T-helper 2 cell (primary cell): Measurements from ENCODE around the gene SPP1.
A peak's percentile ranks its signal among the peaks of the same experiment; 100 is the strongest.
"Not testable (repeated sequence)": the region's sequence is repeated elsewhere in the genome, so short reads cannot be mapped to it uniquely, and the experiment has no call there.

Experiments used
- DNase-seq, 5 experiments: peaks; one replicate each; pipeline versions ENCODE4 v3.0.0 to v3.0.0-alpha.2; 2012 to 2022
- total RNA-seq, 2 donors: gene quantifications; one replicate each; lab custom pipeline; 2026; lab: John Stamatoyannopoulos, UW

The SPP1 gene
- 0 to 0.13 reads per million in 2 donors for total RNA-seq

DNA sequence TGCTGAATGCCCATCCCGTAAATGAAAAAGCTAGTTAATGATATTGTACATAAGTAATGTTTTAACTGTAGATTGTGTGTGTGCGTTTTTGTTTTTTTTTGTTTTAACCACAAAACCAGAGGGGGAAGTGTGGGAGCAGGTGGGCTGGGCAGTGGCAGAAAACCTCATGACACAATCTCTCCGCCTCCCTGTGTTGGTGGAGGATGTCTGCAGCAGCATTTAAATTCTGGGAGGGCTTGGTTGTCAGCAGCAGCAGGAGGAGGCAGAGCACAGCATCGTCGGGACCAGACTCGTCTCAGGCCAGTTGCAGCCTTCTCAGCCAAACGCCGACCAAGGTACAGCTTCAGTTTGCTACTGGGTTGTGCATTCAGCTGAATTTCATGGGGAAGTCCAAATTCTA is at the start of gene SPP1:
SPP1 (plus strand) TSS at position 249 of the 400 bp plus-strand sequence. CDS start 1,182 bp downstream, outside the sequence.
- peak in 2 of 5 experiments; percentile 3 to 52 for DNase-seq

DNA sequence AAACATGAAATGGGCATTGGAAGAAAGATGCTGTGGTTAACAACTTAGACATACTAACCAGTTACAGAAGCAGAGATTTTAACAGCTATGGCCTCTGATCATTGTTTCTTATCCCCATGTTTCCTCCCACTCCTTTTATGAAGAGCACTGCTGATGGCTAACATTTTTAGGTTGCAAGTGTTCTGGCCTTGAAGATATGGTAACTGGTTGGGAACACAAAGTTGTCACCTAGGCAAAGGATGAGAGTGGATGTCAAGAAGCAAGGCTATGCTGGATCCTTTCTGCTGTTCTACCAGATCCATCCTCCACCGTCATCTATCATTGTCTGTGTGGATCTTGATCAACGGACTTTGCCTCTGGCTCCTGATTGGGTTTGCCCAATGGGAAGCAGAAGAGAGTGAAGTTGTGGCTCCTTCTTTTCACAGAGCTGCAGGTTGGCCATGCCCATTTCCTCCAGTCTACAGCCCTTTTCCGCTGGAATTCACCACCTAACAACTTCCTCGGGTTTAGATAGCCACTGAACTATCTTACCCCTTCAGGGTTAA is 48.9 kb upstream of the SPP1 start:
- no peak for DNase-seq

DNA sequence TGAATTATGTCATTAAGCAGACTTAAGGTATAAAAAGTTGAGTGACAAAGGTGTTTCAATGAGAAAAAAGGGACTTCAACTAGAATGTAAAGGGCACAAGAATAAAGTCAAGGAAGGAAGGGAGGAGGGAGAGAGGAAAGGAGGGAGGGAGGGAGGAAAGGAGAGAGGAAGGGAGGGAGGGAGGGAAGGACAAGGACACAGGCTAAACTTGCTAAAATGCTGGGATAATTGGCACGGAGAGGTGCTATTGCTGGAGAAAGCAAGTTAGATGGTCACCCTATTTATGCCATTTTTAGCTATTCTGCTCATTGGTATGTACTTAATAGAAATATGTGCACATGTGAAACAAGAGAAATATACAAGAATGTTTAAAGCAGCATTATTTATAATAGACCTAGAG is 44.9 kb upstream of the SPP1 start:
- no peak for DNase-seq

DNA sequence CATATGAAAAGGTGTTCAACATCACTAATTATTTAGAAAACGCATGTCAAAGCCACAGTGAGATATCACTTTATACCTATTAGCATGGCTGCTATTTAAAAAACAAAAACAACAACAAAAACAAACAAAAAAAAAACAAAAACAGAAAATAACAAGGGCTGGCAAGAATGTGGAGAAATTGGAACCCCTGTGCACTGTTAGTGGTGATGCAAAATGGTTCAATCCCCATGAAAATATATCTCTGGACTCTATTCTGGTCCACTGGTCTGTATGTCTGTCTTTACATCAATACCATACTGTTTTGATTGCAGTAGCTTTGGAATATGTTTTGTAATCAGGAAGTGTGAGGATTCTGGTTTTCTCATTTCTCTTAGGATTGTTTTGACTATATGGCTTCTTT is 43.6 kb upstream of the SPP1 start:
- DNase-seq = no peak

DNA sequence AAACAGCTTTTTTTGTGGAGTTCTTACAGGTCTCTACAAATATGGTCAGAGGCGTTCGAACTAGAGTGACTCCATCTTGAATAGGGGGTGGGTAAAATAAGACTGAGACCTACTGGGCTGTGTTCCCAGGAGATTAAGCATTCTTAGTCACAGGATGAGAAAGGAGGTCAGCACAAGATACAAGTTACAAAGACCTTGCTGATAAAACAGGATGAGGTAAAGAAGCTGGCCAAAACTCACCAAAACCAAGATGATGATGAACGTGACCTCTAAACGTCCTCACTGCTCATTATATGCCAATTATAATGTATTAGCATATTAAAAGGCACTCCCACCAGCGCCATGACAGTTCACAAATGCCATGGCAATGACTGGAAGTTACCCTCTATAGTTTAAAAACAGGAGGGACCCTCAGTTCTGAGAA is 42.8 kb upstream of the SPP1 start:
- DNase-seq = no peak

DNA sequence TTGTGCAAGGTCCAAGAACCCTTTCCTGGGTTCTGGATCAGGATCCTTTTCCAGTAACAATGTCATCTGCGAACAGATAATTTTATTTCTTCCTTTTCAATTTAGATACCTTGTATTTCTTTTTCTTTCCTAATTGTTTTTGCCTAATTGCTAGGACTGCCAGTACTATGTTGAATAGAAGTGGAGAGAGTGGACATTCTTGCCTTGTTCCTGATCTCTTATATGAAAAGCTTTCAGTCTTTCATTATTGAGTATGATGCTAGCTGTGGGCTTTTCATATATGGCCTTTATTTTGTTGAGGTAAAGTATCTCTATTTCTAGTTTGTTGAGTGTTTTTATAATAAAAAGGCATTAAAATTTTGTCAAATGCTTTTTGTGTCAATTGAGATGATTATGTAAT is 42.2 kb upstream of the SPP1 start:
- no peak for DNase-seq

DNA sequence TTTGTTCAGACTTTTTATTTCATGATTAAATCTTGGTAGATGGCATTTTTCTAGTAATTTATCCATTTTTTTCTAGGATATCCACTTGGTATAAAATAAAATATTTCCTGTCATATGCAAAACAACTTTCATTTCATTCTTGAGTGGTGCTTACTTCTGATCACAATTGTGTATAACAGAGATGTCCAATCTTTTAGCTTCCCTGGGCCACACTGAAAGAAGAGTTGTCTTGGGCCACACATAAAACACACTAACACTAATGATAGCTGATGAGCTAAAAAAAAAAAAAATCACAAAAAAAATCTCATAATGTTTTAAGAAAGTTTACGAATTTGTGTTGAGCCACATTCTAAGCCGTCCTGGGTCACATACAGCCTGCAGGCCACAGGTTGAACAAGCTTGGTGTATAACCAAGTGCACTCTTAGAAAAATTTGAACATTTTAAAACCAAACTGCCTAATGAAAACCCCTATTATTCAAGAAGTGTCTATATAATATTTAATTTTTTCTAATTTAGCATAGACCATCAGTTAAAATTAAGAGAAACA is 41.3 kb upstream of the SPP1 start:
- no peak for DNase-seq

DNA sequence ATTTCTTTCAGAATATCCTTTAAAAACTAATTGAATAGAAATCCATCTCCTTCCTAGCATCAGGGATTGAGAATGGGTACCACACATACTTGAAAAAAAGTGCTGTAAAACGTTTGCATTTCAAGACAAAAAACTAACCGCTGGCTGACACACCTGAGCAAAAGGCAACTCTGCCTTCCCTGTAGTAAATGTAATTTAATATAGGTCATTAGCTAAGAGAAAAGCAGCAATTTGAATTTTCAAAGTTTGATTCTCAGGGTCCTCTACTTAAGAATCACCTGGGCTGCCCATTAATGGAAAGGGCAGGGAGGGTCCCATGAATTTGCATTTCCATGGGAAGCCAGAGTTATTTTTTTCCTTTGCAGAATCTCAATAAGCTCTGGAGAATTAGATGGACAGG is 40.5 kb upstream of the SPP1 start:
- no peak for DNase-seq

DNA sequence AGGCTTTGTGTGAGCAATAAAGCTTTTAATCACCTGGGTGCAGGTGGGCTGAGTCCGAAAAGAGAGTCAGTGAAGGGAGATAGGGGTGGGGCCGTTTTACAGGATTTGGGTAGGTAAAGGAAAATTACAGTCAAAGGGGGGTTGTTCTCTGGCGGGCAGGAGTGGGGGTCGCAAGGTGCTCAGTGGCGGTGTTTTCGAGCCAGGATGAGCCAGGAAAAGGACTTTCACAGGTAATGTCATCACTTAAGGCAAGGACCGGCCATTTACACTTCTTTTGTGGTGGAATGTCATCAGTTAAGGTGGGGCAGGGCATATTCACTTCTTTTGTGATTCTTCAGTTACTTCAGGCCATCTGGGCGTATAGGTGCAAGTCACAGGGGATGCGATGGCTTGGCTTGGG is 39.6 kb upstream of the SPP1 start:
- not testable (repeated sequence) for DNase-seq

DNA sequence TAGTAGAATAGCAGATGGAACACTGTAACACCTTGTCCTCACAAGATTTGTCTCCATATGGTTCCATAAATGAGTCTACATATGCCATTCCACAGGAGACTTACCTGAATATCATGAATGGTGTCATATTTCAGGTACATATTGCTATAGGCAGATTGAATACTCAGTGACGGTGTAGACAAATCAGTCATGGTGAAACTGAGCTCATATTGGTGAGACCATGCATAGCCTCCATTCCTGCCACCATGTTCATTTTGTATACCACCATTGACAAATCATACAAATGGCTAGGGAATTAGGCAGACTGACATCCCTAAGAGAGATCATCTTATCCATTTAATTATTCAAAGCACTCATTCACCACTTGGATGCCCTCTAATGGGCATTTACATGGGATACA is 38.0 kb upstream of the SPP1 start:
- no peak for DNase-seq

DNA sequence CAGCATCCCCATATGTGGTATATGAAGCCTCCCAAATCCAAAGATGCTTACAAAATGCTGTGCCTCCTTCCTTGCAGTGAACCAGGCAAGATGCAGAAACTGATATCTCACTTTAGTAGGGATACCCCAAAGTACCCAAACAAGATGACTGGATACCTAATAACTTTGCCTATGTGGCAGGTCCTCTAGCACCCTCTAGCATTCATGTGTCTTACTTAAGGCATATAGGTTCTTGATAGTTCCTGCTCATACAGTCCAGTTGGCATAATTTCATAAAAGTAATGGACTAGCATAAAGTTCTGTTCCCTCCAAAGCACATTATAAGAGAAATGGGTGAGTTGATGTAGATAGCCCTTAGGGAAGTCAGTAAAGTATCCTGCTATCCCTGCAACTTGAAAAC is 36.8 kb upstream of the SPP1 start:
- DNase-seq = no peak

DNA sequence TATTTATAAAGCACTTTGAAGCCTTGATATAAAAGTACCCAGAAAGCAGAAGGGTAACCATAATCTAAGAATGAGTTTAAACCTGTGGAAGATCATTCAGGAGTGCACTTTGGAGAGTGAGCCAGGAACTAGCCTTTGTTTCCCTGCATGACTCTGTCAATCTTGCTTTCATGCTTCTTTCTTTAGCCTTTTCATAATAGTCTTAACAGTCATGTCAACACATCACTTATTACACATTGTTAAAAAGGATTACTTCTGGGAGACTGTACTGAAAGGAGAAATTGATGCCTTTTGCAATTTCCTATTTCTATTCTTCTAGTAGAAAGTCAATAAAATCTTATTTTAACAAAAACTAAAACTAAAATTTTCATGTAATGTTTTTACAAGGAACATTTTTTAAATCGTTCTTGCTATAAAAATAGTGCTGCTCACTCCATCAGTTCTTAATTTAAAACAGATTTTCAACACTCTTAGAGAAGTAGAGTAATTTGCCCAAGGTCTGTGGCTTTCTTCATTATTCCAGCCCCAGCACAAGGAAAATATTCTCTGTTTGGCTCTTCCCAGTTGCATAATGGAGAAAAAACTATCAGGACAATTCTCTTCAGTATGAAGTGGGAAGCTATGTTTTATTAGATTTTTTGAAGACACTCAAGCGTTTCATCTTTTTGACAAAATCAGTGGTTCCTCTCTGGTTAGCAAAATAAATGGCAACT is 35.4 kb upstream of the SPP1 start:
- no peak for DNase-seq

DNA sequence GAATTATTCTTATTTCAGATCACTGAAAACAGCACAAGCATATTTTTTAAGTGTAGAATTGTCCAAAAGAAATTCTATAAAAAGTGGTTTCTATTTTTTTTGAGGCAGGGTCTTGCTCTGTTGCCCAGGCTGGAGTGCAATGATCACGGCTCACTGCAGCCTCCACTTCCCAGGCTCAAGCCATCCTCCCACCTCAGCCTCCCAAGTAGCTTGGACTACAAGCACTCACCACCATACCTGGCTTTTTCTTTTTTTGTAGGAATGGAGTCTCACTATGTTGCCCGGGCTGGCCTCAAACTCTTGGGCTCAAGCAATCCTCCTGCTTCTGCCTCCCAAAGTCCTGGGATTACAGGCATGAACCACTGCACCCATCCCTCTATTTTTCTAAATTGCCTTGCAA is 34.7 kb upstream of the SPP1 start:
- DNase-seq = not testable (repeated sequence)

DNA sequence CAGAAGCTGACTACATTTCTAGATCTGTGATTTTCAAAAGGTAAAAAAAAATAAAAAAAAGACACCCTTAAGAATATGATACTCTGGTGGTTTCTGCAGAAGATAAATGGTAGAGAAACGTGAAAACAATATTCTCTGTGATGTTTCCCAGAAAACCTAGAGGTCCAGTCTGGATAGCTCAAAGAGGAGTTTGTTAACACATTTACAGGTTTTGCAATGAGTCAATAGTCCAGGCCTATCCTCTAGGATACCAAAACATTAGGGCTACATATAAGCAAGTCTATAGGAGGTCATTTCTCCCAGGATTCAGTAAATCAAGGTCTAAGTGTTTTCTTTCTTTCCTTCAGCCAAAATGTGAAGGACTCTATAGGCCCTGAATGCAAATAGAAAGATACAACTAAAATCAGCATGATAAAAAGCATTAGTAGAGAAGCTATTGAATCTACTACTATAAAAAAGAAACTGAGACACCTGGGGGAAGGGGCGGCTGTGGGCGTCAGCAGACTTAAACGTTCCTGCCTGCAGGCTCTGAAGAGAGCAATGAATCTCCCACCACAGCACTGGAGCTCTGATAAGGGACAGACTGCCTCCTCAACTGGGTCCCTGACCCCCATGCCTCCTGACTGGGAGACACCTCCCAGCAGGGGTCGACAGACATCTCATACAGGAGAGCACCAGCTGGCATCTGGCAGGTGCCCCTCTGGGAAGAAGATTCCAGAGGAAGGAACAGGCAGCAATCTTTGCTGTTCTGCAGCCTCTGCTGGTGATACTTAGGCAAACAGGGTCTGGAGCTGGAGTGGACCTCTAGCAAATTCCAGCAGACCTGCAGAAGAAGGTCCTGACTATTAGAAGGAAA is 33.7 kb upstream of the SPP1 start:
- DNase-seq = no peak

DNA sequence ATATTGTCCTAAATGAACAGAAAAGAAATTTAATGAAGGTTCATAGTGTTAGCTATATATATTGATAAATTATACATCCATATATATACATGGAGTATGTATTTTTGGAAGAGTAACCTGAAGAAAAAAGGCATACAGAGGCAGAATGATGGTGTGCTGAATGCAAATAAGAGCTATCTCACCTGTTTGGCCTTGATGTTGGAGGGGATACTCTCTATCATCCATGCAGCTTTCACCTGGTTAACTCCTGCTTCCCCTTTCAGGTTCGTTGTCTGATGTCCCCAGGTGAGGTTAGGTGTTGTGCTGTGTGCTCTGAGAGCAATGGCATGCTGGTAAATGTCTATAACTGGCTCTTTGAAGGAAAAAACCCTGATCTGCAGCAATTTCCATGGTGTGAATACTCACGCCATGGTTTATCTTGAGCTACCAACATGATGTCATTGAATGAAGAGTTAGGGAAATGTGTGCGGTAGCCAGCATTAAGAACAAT is 31.8 kb upstream of the SPP1 start:
- no peak for DNase-seq

DNA sequence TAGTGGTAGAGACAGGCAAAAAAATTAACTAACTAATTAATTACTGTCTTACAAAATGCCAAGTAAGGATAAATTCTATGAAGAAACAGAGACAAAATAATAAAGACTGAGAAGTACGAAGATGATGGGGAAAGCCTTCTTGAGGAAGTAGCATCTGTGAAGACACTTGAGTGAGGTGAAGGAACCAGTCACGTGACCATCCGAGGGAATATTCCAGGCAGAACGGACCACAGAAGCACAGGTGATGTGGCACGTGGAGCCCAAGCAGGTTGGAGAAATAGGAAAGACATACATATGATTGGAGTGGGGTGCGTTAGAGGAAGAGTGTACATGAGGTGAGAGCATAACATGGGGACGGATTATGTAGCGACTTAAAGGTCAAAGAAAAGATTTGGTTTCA is 30.5 kb upstream of the SPP1 start:
- DNase-seq = no peak

DNA sequence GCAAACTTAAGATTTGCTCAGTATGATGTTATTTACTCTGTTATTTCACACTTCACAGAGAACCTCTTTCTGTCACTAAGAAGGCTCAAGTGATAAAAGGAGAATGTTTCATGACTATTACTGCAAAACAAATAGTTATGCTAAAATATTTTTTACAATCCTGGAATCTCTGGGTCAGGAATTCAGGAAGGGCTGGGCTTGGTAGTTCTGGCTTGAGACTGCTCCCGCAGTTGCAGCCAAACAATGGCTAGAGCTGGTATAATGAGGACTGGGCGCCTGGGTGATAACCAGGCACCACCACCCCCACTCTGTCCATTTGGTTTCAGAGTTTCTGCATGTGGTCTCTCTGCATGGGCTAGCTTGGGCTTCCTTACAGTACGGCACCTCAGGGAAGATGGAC is 28.7 kb upstream of the SPP1 start:
- no peak for DNase-seq

DNA sequence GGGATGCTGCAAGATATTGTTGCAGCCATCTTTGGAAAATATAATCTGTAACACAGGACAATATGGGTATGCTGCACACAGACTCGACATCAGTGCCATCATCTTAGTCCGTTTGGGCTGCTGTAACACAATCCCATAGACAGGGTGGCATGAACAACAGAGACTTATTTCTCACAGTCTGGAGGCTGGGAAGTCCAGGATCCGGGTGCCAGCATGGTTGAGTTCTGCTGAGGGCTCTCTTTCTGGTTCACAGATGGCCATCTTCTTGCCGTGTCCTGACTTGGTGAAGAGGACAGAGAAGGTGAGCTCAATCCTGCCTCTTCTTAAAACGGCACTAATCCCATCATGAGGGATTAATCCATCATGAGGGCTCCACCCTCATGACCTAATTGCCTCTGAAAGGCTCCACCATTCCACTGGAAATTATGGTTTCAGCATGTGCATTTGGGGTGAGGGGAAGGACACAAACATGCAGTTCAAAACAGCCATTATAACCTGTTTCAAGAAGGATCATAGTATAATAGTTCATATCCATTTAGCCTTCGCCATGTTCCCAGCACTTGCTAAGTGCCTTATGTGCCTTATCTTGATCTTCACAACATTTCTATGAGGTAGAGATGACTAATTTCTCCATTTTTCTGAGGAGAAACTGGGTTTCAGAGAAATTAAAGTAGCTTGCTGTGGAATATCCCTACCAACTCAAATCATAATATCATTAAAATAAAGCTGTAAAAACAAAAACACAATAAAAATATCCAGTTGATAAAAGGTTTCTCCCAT is 27.9 kb upstream of the SPP1 start:
- DNase-seq = no peak

DNA sequence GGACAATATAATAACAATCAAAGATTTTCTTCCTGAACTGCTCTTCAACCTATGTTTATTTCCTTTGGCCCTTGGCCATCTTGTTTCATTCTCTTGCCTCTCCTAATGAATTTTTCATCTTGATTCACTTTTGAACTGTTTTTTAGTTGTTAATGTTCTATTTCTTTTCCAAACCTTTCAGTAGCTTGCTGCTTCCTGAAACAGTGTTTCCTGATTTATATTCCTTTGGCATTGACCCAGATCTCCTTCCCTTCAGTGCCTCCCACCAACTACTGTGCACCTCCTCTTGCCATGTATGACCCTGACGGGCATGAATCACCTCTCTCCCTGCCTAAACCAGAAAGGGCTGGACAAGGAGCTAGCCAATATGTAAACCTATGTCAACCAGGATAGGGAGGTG is 25.6 kb upstream of the SPP1 start:
- DNase-seq = no peak

DNA sequence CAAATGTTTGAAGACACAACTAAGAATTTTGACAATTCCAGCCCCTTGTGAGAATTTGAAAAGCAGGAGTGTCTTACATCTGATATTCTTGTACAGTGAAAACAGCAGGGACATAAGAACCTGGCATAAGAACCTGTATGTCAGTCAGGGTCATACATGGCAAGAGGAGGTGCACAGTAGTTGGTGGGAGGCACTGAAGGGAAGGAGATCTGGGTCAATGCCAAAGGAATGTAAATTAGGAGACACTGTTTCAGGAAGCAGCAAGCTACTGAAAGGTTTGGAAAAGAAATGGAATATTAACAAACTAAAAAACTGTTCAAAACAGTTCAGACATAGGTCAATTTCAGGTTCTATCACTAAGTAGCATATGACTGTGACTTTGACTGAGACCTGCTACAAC is 25.0 kb upstream of the SPP1 start:
- DNase-seq = no peak

DNA sequence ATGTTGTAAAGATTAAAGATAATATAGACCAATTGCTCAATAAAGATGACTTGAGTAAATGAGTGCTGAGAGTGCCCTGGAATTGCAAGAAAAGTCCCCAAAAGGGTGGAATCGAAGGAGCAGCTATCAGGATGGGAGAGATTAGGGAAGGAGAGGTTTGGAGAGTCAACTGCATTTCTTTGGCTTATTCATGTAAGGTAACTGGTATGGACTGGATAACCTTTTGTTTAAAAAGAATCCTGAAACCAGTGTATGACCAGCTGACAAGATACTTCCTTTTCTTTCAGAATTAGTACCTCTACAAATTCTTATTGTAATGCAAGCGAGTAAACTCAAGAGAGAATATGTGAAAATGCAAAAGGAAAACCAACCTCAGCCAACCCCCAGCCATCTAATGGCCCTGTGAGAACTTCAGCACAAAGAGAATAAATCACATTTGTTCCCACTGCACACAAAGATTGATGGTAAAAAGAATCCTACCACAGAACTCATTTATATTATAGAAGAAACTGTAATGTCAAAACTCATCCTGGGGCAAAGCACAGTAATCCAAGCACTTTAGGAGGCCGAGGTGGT is 24.5 kb upstream of the SPP1 start:
- DNase-seq = no peak

DNA sequence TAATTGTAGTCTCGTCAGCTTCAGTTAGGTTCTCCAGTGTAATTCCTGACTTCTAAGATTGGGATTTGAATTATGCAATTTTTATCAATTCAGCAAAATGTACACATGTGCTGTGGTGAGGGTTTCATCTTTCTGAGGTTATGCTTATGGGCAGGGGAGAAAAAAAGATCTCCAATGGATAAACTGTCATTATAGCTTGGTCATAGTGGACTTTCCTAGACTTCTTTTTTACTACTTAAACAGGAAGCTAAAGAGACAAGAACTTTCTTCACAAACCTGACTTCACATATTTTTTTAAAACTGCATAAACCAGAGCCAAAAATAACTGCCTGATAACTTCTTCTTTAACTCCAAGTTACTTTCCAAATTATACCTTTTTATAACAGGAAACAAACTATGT is 21.7 kb upstream of the SPP1 start:
- DNase-seq = no peak
